Vagina (tissue), 2 donors: Measurements from ENCODE around the gene TP73. TPM values are rescaled to one million over a fixed set of nuclear protein-coding genes. Genes with fewer than 3 reads are reported as not detected.

Experiments used
- DNase-seq, 2 donors: peaks; one replicate each; pipeline ENCODE4 v3.0.0-alpha.2; 2017; ENCODE audit errors: extremely low spot score in 2 of 2
- H3K27ac ChIP-seq: fragments of 200-600 bp; sonication (generic); one replicate; pipeline ENCODE4 v1.5.1; 2019
- H3K27me3 ChIP-seq: fragments of 200-600 bp; sonication (generic); one replicate; pipeline ENCODE4 v1.5.1; 2019
- H3K36me3 ChIP-seq, 2 donors: fragments of 200-600 bp; sonication (generic); one replicate each; pipeline ENCODE4 v1.5.1; 2017 to 2019
- H3K4me1 ChIP-seq: fragments of 200-600 bp; sonication (generic); one replicate; pipeline ENCODE4 v1.5.1; 2019
- H3K4me3 ChIP-seq, 2 donors: fragments of 200-600 bp; sonication (generic); 1 replicate in 1 of 2; 2 replicates in 1 of 2; pipeline ENCODE4 v1.5.1; 2016 to 2019
- H3K9me3 ChIP-seq: fragments of 200-600 bp; sonication (generic); one replicate; pipeline ENCODE4 v1.5.1; 2019
- CTCF ChIP-seq, 3 experiments: fragments of 450-650 bp in 2 of 3; fragments of 200-600 bp in 1 of 3; sonication (generic) in 1 of 3; IDR thresholded peaks; one replicate each; pipeline ENCODE4 v1.5.1; 2017 to 2019; ENCODE audit warnings: antibody characterized with exemption in 3 of 3, mild to moderate bottlenecking in 2 of 3, moderate library complexity in 2 of 3
- POLR2A ChIP-seq, 2 donors: fragments of 450-650 bp; IDR thresholded peaks; one replicate each; pipeline ENCODE4 v1.6.1; 2017; ENCODE audit warnings: antibody characterized with exemption in 2 of 2, mild to moderate bottlenecking in 2 of 2, moderate library complexity in 2 of 2
- POLR2AphosphoS5 ChIP-seq, 2 donors: sonication (generic); formaldehyde crosslinking; IDR thresholded peaks; one replicate each; pipeline ENCODE4 v1.9.0; 2017; ENCODE audit warnings: antibody characterized with exemption in 2 of 2, mild to moderate bottlenecking in 2 of 2, low read depth in 1 of 2; ENCODE audit not compliant: insufficient read depth in 1 of 2
- intact Hi-C: fragments of 100-400 bp; cut with DNase I; formaldehyde crosslinking; loops from one replicate; pipeline ENCODE4 v1.15.1; 2023
- total RNA-seq: library from RNA; depleted of rRNA; stranded (reverse); fragments of >200 nt; gene quantifications from one replicate; pipeline ENCODE4 v1.2.3, GENCODE V29; 2016

Gene TP73
- total RNA-seq, 1 donor from 2014 or later = 8.1 TPM

GRCh38 chr1:3734602-3735001 is 82.3 kb downstream of the TP73 start:
- intact Hi-C loops = no loop called here
- no peak for TF ChIP-seq POLR2AphosphoS5 (IDR thresholded peaks at IDR 0.05; ENCODE audit: insufficient read depth in 1 of 2, low read depth in 1 of 2)
- no peak for TF ChIP-seq CTCF (IDR thresholded peaks at IDR 0.05)
- no peak for TF ChIP-seq POLR2A (IDR thresholded peaks at IDR 0.05)
- Histone ChIP-seq H3K27me3 (no peaks in the 10 kb centered on the region), H3K9me3 (no peaks in the 10 kb centered on the region), H3K4me3 (no peak overlapping the region), H3K4me1 (no peaks in the 10 kb centered on the region), H3K27ac (no peak overlapping the region), H3K36me3 (peaks cover 0 to 18% of the 10 kb centered on the region in 2 donors)
- DNase-seq = no peak

- intact Hi-C loops = no loop called here
- Histone ChIP-seq H3K27ac (no peak overlapping the region), H3K4me1 (no peaks in the 10 kb centered on the region), H3K9me3 (no peaks in the 10 kb centered on the region), H3K4me3 (no peak overlapping the region), H3K36me3 (peaks cover 0 to 22% of the 10 kb centered on the region in 2 donors), H3K27me3 (no peaks in the 10 kb centered on the region)
- DNase-seq = no peak
- TF ChIP-seq CTCF (IDR thresholded peaks at IDR 0.05) = no peak
These were observed 82.8 kb downstream of the TP73 start for GRCh38 chr1:3735027-3735681.

GRCh38 chr1:3735688-3736087 is 83.4 kb downstream of the TP73 start:
- Histone ChIP-seq H3K27ac (no peak overlapping the region), H3K9me3 (no peaks in the 10 kb centered on the region), H3K36me3 (peaks cover 0 to 26% of the 10 kb centered on the region in 2 donors), H3K27me3 (no peaks in the 10 kb centered on the region), H3K4me3 (no peak overlapping the region), H3K4me1 (no peaks in the 10 kb centered on the region)
- TF ChIP-seq POLR2A (IDR thresholded peaks at IDR 0.05) (no peak), POLR2AphosphoS5 (IDR thresholded peaks at IDR 0.05; ENCODE audit: insufficient read depth in 1 of 2, low read depth in 1 of 2) (no peak), CTCF (IDR thresholded peaks at IDR 0.05) (no peak)
- DNase-seq = no peak
- intact Hi-C loops = no loop called here

- peaks cover 0 to 26% of the 10 kb centered on the region in 2 donors for H3K36me3 ChIP-seq
These were observed 83.8 kb downstream of the TP73 start for GRCh38 chr1:3736131-3736561.

More at GRCh38 chr1:3736131-3736561, 83.8 kb downstream of the TP73 start:
- TF ChIP-seq CTCF (IDR thresholded peaks at IDR 0.05) = no peak
- Histone ChIP-seq H3K27me3 (no peaks in the 10 kb centered on the region), H3K27ac (no peak overlapping the region), H3K4me1 (no peaks in the 10 kb centered on the region), H3K4me3 (no peak overlapping the region), H3K9me3 (no peaks in the 10 kb centered on the region)
- intact Hi-C loops = no loop called here
- DNase-seq = no peak
